C1 segment of cervical spinal cord (tissue), 14 donors: ENCODE measurements around the gene PRPF40B.

Experiments used
- DNase-seq, 14 donors: peaks; one replicate each; lab custom pipeline; 2025; lab: John Stamatoyannopoulos, UW

Gene PRPF40B

DNA sequence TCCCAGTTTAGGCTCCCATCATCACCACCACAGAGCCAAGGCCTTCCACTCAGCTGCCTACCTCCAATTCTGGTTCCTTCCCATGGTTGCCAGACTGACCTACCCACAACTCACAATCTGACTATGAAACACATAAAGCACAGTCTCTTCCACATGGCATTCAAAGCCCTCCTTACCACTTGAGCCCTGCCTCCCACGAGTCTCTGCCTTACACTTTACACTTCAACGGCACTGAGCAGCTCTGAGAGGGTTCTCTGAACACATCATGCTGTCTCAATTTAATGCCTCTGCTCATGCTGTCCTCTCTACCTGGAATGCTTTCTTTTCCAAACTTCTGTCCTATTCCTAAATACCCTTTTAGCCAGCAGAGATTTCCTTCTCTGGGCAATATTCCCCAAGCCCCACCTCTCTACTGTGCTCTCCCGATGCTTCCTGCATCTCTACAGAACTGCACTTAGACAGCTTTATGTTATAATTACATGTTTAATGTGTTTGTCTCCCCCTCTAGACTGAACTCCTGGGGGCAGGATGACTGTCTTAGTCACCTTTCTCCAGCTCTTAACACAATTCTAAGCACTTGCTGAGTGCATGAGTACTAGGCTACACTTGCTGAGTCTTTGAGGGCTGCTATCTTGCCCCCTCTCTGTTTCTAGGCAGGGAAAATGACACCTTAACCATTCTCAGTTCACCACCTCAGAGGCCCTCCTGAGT, 60.4 kb downstream of the PRPF40B start:
- DNase-seq: no peak

DNA sequence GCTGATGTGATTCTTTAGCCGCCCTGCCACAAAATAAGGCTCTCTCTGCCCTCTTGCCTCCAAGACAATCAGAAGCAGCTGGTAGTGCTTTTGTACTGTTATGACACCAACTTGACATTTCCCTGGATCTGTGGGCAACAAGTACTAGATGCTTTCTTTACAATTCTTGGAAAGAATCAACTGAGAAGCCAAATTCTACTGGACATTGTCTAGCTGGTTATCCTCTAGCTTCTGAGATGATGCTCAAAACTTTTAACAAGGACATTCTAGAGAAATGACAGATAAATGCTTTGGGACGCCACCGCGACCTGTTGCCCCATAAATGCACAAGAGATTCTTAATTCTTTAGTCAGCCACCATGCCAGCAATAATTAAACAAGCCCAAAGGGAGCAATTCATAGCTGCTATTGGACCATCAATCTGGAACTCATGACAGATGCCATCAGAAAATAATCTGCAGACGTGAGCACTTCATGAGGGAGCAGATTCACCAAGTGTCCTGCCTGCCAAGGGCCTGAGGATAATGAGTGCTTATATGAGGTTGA, 61.0 kb downstream of the PRPF40B start:
- DNase-seq: no peak

DNA sequence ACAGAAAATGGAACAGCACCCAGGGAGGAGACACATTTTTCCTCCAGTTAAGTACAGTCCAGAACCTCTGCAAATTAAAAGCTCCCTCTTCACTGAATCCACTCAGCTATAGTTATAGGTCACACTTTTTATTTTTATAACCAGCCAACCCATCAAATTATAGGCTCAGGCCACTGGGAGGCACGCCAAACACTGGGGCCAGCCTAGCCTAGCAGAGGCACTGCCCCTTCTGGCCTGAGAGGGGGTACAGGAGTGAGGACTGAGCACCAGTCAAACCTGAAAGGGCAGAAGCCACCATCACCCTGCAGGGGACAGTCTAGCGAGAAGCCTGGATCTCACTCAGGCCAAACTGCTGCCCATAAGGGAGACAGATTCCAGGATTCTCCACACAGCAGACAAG, 64.6 kb downstream of the PRPF40B start:
- no peak for DNase-seq

DNA sequence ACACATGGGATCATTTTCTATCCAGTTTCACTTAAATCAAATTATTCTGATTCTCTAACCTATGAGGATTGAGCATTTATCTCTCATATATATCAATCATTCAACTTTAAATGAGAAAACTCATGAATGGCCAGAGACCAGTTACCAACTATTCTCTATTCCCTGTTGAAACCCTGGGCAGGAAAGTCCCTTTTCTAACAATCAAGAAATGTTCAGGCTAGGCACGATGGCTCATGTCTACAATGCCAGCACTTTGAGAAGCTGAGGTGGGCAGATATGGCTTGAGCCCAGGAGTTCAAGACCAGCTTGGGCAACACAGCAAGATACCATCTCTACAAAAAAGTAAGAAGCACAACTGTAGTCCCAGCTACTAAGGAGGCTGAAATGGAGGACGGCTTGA, 65.9 kb downstream of the PRPF40B start:
- DNase-seq: no peak

DNA sequence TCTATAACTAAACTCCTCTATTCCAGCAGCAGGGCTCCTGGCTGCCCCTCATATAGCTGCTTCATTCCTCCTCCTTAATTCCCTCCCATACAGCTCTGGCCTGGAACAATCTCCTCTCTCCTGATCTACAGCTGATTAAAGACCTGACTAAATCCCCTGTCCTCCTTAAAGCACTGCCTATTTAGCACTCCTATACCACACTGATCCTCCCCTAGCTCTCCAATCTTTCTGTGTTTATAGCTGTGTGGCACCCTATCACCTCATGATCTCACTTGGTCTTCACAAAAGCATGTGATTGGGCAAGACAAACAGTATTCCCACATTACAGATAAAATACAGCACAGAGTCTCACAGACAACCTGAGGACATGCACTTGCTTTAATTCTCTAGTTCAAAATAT, 66.4 kb downstream of the PRPF40B start:
- no peak for DNase-seq

DNA sequence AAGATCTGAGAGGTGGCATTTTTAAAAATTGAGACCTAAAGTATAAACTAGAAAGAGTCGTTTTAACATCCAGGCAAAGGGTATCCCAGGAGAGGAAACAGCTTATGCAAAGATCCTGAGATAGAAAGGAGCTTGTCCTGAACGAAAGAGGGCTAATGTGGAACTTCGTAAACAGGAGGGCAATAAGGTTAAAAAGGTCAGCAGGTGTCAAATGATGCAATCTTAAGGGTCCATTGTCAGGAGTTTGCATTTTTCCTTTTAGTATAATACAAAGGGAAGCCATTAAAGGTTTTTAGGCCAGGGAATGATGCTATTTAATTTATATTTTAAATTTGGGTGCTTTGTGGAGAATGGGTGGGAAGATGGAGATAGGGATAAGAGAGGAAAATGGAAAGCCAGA, 69.5 kb downstream of the PRPF40B start:
- DNase-seq: no peak

DNA sequence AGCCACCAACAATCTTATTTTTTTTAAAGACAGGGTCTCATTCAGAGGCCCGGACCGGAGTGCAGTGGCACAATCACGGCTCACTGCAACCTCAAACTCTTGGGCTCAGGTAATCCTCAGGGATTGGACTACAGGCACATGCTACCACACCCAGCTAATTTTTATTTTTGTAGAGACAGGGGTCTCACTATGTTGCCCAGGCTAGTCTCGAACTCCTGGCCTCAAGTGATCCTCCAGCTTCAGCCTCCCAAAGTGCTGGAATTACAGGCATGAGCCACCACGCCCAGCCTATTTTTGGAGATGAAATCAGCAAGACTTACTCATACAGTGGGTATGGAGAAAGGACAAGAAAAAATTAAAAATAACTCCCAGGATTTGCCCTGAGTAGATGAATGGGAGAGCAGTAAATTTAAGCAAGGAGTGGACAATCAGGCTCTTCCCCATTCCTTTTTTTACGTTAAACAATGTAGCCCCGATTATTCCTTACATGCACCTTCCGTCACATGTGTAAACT, 70.6 kb downstream of the PRPF40B start:
- no peak for DNase-seq
